GM18861 (cell line): ENCODE measurements around the gene ZNF451.

Experiments
- ATAC-seq: cut with Tn5 transposase; IDR thresholded peaks from one replicate; pipeline ENCODE4 v1.9.1; 2021; ENCODE audit not compliant: unreplicated experiment

The ZNF451 gene

GRCh38 chr6:57201718-57202117, 111.7 kb downstream of the ZNF451 start:
- no peak for ATAC-seq

- no peak for ATAC-seq
Observed at GRCh38 chr6:57205550-57206328, 115.8 kb downstream of the ZNF451 start.

DNA sequence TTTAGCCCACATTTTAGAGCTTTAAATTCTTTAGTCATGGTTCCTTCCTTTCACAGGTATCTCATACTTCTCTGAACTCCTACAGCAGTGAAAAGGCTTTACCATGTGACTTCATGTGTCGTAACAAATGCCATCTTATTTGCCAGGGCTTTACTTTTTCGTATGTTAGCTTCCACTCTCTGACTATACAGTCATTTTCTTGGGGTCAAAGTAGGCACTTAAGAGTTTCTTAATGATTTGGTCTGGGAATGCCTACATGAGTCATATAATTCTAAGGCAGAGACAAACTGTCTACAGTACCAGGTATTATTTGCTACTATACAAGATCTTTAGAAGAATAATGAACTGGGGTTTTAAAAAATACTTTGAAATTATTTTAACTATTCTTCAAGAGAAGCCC, 117.2 kb downstream of the ZNF451 start:
- no peak for ATAC-seq

GRCh38 chr6:57207872-57208271, 117.9 kb downstream of the ZNF451 start:
- ATAC-seq, result no peak

- ATAC-seq, result no peak
Observed at GRCh38 chr6:57209030-57209429, 119.0 kb downstream of the ZNF451 start.

- ATAC-seq, result no peak
Observed at GRCh38 chr6:57210060-57210459, 120.1 kb downstream of the ZNF451 start.

- no peak for ATAC-seq
Observed at GRCh38 chr6:57215260-57215659, 125.3 kb downstream of the ZNF451 start.

DNA sequence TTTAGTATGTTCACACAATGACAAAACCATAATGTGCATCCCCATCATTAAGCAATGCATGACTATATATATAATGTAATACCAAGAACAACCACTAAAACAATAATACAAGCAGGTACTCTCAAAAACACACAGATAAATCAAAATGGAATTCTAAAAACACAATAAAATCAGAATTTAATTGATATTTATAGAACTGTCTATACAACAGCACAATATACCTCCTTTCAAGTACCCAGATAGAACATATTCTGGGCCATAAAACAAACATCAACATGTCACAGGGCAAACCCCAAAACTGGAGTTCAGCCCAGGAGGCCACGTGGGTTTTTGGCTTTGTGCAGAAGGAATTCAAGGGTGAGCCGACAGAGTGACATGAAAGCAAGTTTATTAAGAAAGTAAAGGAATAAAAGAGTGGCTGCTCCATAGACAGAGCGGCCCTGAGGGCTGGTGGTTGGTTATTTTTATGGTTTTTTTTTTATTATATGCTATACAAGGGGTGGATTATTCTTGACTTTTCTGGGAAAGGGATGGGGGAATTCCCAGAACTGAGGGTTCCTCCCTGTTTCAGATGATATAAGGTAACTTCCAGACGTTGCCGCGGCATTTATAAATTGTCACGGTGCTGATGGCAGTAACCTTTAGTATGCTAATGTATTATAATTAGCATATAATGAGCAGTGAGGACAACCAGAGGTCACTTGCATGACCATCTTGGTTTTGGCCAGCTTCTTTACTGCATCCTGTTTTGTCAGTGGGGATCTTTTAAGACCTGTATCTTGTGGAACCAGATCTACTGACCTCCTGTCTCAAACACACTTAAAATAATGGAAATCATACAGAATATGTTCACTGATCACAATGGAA, 126.5 kb downstream of the ZNF451 start:
- ATAC-seq, result no peak

DNA sequence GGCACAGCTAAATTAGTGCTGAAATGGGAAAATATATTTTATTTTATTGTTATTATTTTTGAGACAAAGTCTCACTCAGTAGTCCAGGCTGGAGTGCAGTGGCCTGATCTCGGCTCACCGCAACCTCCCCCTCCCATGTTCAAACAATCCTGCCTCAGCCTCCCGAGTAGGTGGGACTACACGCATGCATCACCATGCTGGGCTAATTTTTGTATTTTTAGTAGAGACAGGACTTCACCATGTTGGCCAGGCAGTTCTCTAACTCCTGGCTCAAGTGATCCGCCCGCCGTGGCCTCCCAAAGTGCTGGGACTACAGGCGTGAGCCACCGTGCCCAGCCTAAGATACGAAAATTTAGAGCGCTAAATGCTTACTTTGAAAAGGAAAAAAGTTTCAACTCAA, 127.3 kb downstream of the ZNF451 start:
- no peak for ATAC-seq
